ENCODE measurements around the gene RRP9. TPM values are rescaled to one million over a fixed set of nuclear protein-coding genes. Genes with fewer than 3 reads are reported as not detected.
A peak's percentile ranks its signal among the peaks of the same experiment; 100 is the strongest.

The RRP9 gene
- total RNA-seq, 1 donor = 16.3 TPM

- no peak for DNase-seq (ENCODE audit: low read depth)
- no peak for TF ChIP-seq CTCF (IDR thresholded peaks at IDR 0.05; ENCODE audit: insufficient read depth, low read length)
- H3K4me3 ChIP-seq (ENCODE audit: low read depth, low read length) = peak overlapping the region; percentile 83
Observed at GRCh38 chr3:51966486-51966885, 24.8 kb upstream of the RRP9 start.

GRCh38 chr3:51966016-51966415, 24.3 kb upstream of the RRP9 start:
- DNase-seq (ENCODE audit: low read depth) = no peak
- peak overlapping the region; percentile 83 for H3K4me3 ChIP-seq (ENCODE audit: low read depth, low read length)
- no peak for TF ChIP-seq CTCF (IDR thresholded peaks at IDR 0.05; ENCODE audit: insufficient read depth, low read length)

GRCh38 chr3:51964521-51964920, 22.8 kb upstream of the RRP9 start:
- no peak for DNase-seq (ENCODE audit: low read depth)
- TF ChIP-seq CTCF (IDR thresholded peaks at IDR 0.05; ENCODE audit: insufficient read depth, low read length) = no peak
- no peak overlapping the region for H3K4me3 ChIP-seq (ENCODE audit: low read depth, low read length)

- TF ChIP-seq CTCF (IDR thresholded peaks at IDR 0.05; ENCODE audit: insufficient read depth, low read length) = no peak
- no peak overlapping the region for H3K4me3 ChIP-seq (ENCODE audit: low read depth, low read length)
- no peak for DNase-seq (ENCODE audit: low read depth)
Observed at GRCh38 chr3:51963951-51964451, 22.3 kb upstream of the RRP9 start.

- H3K4me3 ChIP-seq (ENCODE audit: low read depth, low read length) = no peak overlapping the region
- TF ChIP-seq CTCF (IDR thresholded peaks at IDR 0.05; ENCODE audit: insufficient read depth, low read length) = no peak
- peak; percentile 38 for DNase-seq (ENCODE audit: low read depth)
Observed at GRCh38 chr3:51962854-51963530, 21.3 kb upstream of the RRP9 start.

GRCh38 chr3:51961602-51962569, 20.2 kb upstream of the RRP9 start:
- H3K4me3 ChIP-seq (ENCODE audit: low read depth, low read length) = no peak overlapping the region
- no peak for TF ChIP-seq CTCF (IDR thresholded peaks at IDR 0.05; ENCODE audit: insufficient read depth, low read length)
- DNase-seq (ENCODE audit: low read depth) = no peak
